Fibroblast of skin of left biceps (primary cell): ENCODE data around the gene STXBP4.

Experiments
- DNase-seq, 2 experiments: peaks; one replicate each; pipeline ENCODE4 v3.0.0-alpha.2; 2013; ENCODE audit warnings: low read depth in 2 of 2

Gene STXBP4

DNA sequence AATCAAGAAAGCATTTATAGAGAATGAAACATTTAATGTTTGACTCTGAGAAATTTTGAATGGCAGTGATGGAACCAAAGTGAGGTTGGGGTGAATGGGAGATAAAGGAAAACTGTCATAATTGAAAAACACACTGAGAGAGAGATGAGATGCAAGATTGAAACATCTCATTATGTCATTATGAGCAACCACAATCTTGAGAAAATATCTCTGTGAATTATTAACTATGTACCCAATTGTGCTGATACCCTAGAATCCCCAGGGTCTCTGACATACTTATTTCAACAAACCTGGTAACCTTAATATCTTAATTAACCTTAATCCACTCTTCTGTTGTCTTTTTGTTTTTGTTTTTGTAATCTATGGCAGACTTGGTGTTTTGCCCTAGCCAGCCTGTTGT lies 152.7 kb downstream of the STXBP4 start:
- DNase-seq = no peak

DNA sequence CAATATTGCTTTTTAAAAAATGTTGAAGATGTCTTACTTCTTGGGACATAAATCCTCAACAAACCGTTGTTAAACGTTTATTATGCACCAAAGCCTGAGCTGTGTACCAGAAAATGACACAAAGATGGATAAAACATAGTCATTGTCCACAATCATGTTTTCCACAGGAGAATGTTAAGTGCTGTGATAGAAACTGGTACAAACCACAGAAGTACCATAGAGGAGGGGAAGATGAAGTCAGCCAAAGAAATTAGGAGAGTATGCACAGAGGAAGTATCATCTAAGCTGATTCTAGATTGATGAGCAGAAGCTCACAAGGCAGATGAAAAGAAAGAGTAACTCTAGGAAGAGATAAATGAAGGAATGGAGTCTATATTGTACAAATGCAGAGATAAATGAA lies 153.5 kb downstream of the STXBP4 start:
- no peak for DNase-seq

- DNase-seq = no peak
These were observed 156.3 kb downstream of the STXBP4 start for GRCh38 chr17:55124730-55125360.

DNA sequence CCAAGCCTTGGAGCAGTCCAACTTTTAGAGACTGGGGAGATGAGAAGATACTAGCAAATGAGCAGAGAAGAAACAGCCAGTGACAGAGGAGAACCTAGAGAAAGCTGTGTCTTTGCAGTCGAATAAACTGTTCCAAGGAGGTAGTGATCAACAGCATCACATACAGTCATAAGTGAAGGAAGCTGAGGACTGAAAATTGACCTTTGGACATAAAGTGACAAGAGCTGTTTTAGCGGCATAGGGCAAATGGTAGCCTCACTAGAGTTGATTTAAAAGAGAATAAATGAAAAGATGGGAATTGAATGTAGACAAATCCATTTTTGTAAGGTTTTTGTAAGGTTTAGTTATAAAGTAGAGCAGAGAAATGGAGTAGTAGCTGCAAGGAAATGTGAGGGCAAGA lies 165.0 kb downstream of the STXBP4 start:
- no peak for DNase-seq

DNA sequence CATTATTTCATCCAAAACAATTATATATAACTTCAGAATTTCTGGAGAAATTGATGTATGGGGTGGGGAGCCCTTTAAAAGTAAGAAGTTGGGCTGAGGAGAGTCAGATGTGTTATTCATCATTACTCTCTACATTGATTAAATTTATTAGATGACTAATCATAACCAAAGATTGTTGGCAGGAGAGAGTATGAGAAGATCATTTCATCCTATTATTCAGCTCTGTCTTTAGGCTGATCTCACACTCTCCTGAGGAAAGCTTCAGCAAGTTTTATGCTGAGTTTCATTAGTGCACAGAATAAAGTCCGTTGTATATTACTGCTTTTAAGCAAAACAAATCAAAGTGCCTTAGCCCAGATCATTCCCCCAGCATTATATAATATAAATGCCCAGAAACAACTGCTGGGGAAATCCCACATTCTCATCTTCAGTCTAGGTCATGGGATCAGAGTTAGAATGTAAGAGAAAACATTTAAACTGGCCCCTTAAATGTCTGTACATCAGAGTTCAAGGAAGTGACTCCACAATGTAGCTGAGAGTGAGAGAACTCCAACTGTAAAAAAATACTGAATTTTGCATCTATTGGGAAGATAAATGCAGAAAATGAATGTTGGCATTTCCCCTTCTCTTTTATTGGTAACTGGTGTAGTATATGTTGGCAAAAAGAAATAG lies 166.1 kb downstream of the STXBP4 start:
- no peak for DNase-seq

DNA sequence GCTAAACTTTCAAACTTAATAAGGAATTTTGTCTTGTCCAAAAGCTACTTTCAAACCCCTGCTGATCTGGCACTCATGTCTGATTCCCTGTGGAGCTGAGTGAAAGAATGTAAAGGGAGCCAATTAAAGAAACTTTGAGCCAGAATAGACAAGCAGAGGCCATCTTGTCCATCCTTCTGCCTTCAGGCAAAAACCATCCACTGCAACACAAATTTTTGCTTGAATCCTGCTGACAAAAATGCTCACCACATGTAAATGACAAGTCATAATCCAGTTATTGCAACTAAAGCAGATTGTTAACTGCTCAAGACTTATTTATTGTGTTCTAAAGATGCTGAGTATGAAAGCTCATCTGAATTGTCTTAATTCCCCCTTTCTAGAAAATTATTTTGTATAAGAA lies 172.2 kb downstream of the STXBP4 start:
- no peak for DNase-seq

GRCh38 chr17:55144518-55144917 lies 176.0 kb downstream of the STXBP4 start:
- no peak for DNase-seq

- DNase-seq = no peak
These were observed 180.9 kb downstream of the STXBP4 start for GRCh38 chr17:55149485-55149884.

GRCh38 chr17:55152236-55152635 lies 183.7 kb downstream of the STXBP4 start:
- DNase-seq = no peak

- DNase-seq = no peak
These were observed 185.5 kb downstream of the STXBP4 start for GRCh38 chr17:55154101-55154500.

DNA sequence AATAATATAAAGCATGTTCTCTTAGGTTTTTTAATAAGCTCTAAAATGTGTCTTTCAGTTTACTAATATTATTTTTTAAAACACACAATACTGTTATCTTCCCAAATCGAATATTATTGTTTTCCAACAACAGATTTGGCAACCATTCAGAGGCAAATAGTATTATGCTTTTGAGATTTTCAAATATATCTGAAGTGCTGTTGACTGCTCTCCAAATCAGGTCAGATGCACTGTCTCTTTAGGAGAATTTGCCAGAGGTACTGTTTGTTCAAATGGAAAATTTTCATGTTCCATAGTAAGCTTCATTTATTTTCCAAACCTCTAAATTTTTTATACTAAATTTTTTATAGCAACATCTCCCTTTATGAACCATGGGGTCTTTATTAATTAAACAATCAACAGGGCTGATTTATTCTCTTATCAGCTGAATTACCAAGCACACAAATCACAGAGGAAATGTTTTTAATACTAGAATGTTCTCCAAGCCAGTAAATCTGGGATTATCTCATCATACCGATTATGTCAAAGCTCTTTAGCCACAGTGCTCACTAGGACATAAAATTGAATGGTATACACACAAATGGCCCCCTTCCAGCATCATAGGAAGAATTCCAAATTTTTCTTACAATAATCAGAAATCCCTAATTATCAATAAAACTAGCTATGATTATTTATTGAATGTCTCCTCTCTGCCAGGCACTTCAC lies 187.4 kb downstream of the STXBP4 start:
- DNase-seq = no peak

DNA sequence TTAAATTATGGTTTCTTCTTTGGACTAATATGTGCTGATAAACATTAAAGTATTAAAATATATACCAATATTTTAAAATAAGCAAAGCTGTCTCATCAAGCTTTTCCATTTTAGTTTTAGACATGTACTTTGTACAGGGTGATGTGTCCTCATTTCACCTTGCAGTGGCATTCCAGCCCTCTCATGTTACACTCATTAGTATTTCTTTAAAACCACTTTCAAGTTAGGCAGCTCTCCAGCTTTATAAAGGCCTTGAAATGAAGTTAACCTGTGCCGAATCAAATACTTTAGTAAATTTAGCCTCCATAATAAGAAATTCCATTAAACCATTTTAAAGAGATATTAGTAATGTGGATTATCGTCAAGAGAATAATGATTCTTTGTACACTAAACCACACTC lies 188.6 kb downstream of the STXBP4 start:
- peak in 1 of 2 experiments; percentile 15 for DNase-seq

DNA sequence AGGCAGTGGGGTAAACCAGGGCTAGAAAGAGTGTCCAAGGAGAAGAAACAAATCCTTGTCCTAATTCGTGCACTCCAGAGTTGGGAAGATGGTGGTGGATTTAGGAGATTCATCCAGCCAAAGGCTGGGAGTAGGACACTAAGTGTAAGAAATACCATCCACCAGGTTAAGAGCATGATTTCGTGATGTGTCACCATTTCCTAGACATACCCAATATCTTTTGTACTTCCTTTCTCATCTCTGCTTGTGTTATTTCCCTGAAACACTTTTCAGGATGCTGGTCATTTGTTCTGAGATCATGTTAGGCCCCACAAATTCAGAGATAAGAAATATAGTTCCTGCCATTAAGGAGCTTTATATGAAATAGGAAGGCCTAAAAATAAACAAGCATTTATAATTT lies 189.9 kb downstream of the STXBP4 start:
- DNase-seq = no peak

- DNase-seq = no peak
These were observed 190.7 kb downstream of the STXBP4 start for GRCh38 chr17:55159251-55159650.

DNA sequence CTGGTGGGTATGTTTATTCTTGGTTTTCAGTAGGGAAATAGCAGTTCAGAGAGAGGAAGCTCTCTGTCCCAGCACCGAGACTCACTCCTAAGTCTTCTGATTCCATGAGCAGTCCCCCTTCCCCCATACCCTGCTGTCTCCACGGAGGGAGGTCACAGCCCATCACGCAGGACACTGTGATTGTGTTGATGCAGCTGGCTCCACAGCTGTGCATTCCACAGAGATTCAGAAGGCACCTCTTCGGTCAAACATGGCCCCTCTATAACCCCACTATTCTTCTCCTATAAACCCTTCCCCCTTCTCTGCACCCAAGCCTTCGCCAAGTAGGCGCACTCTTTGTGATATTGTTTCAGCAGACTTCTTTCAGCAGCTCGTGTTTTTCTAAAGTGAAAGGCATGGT lies 191.9 kb downstream of the STXBP4 start:
- DNase-seq = no peak

DNA sequence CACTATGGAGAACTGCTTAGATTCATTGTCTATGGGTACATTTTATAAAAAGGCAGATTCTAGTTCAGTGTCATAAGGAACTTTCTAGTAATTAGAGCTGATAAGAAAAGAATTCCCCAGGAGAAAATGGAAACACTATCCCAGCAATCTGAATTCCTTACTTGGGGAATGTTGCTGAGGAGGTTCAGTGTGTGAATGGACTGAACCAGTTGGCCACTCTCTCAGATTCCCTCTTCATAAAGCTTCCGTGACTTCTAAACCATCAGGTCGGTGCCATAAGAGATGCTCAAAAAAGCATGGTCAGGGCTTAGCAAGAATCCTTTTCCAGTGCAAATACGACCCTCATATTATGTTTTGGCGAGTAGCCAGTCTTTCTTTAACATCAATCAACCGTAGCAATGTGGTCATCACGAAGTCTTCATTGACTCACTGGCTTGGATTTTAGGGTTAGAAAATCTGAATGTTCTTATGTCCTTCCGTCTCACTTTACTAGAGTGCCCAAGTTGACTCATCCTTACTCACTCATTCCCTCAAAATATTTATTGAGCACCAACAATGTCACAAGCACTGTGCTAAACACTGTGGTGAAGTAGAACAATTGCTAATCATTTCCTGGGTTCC lies 193.5 kb downstream of the STXBP4 start:
- peak; percentile 36 to 48 for DNase-seq

DNA sequence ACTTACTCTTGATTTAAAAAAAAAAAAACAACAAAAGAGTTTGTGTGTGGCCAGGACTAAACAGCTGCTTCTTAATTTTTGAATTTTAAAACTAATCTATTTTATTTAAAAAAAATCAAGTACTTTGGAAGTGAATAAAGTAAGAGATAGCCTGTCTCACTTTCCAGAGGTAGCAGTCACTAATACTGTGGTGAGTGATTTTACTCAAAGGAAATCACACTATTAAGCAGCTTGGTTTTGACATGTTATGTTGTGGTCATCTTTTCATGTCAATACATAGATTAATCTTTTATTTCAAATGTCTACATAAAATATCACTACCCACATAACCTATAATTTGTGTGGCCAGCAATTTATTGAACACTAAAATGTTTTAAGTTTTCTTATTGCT lies 194.0 kb downstream of the STXBP4 start:
- no peak for DNase-seq

- DNase-seq = no peak
These were observed 194.8 kb downstream of the STXBP4 start for GRCh38 chr17:55163408-55163807.

DNA sequence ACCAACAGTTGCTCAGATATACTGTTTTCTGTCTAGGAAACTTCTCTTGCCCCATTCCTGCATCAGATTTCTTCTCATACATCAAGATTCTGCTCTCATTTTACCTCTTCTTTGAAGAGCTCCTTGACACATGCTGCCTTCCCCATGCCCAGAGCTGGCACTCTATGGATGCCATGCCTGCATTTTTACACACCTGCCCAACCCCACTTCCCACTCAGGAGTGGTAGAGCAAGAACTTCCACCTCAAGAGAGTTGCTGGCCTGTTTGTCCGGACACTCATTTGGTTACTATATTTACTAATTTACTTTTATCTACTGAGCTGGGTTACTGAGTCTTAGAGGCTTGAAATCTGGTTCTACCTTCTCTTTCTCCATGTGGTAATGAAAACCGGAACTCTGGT lies 197.9 kb downstream of the STXBP4 start:
- DNase-seq = no peak

DNA sequence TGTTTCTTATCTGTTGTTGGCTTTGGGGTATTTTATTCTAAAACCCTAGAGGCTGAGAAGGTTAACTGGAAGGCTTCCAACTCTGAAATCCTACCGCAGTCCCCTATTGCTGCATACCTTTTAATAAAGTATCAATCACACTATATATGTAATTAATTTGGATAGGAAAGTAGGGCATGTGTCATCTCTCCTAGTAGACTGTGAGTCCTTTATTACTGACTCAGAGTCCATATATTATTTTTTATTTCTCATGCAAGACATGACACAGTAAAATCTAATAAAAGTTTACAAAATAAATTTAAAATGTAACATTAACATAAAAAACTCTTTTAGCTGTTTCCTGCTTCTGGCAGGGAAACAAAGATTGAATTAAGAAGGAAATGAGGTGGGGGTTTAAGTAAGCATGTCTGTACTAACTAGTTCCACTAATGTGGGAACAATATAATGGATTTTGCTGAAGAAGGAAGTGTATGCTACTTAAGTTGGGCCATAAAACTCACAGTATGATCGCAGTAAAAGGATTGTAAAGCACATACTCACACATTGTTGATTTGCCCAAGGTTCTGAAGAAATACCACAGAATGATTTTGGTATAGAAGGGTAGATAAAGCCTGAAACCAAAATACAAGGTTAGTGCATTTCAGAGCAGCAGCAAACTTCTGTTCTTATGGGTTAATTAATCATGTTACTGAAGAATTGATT lies 198.6 kb downstream of the STXBP4 start:
- no peak for DNase-seq

DNA sequence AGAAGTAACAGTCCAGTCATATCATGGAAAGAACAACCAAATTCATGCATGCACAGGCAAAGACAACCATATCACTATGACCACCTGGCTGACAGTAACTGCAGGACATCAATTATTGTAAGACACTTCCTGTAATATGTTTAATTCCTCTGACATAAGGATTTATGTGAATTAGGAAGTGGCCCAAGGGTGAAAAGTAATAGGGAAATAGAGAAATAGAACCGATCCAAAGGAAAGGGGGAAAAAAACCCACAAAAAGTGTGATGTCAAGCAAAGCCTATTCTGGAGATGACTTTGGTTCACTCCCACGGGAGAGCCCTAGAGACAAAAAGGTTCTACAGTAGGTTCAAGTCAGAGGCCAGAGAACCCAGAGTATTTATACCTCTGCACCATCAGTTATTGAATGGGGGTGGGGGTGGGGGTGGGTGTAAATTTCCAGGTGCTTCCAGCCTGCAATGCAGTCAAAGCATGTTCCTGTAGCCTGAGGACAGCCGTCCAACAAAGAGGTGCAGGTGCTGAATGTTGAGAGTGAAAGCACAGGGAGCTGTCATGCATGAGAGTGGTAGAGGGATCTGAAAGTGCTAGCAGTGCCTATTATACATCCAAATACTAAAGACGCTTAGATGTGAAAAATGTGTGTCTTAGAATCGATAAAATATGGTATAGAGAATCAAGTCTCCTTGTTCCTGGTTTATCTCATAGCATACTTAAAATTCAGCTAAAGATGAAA lies 200.6 kb downstream of the STXBP4 start:
- DNase-seq = no peak
